OCI-LY1 (cell line): ENCODE results near the gene ANKHD1.

ENCODE experiments used
- EZH2 ChIP-seq: fragments of 200-600 bp; sonication (generic), shearing (Covaris generic); IDR thresholded peaks from 2 replicates; pipeline ENCODE4 v1.8.0; 2017; ENCODE audit warnings: borderline replicate concordance, mixed run types, mild to moderate bottlenecking, antibody characterized with exemption, low read length, moderate library complexity, mixed read lengths
- TF ChIP-seq, protein P1 (sequence below): fragments of 200-600 bp; sonication (generic), shearing (Covaris generic); IDR thresholded peaks from 2 replicates; pipeline ENCODE4 v1.5.1; 2017; ENCODE audit warnings: mild to moderate bottlenecking, antibody characterized with exemption, low read length, moderate library complexity, mixed read lengths

DNA sequence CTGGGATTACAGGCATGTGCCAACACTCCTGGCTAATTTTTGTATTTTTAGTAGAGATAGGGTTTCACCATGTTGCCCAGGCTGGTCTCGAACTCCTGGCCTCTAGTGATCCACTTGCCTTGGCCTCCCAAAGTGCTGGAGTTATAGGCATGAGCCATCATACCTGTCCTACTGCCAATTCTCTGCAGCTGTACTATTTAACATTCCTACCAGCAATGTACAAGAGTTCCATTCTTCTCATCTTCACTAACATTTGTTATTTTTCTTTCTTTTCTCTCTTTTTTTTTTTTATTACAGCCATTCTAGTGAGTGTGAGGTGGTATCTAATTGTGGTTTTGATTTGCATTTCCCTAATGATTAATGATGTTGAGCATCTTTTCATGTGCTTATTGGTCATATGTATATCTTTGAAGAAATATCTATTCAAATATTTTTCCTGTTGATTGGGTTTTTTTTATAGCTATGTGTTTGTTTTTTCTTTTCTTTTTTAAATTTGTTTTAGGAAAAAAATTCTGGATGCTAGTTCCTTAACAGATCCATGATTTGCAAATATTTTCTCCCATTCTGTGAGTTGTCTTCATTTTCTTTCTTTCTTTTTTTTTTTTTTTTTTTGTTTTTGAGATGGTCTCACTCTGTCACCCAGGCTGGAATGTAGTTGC is 17.4 kb downstream of the ANKHD1 start:
- TF ChIP-seq, protein P1, sequence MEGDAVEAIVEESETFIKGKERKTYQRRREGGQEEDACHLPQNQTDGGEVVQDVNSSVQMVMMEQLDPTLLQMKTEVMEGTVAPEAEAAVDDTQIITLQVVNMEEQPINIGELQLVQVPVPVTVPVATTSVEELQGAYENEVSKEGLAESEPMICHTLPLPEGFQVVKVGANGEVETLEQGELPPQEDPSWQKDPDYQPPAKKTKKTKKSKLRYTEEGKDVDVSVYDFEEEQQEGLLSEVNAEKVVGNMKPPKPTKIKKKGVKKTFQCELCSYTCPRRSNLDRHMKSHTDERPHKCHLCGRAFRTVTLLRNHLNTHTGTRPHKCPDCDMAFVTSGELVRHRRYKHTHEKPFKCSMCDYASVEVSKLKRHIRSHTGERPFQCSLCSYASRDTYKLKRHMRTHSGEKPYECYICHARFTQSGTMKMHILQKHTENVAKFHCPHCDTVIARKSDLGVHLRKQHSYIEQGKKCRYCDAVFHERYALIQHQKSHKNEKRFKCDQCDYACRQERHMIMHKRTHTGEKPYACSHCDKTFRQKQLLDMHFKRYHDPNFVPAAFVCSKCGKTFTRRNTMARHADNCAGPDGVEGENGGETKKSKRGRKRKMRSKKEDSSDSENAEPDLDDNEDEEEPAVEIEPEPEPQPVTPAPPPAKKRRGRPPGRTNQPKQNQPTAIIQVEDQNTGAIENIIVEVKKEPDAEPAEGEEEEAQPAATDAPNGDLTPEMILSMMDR = no peak
- no peak for TF ChIP-seq EZH2
